GM21367 (cell line): ENCODE results near the gene NRXN2.

Source experiments
- ATAC-seq: cut with Tn5 transposase; IDR thresholded peaks from one replicate; pipeline ENCODE4 v1.9.1; 2021; ENCODE audit not compliant: unreplicated experiment

The NRXN2 gene

DNA sequence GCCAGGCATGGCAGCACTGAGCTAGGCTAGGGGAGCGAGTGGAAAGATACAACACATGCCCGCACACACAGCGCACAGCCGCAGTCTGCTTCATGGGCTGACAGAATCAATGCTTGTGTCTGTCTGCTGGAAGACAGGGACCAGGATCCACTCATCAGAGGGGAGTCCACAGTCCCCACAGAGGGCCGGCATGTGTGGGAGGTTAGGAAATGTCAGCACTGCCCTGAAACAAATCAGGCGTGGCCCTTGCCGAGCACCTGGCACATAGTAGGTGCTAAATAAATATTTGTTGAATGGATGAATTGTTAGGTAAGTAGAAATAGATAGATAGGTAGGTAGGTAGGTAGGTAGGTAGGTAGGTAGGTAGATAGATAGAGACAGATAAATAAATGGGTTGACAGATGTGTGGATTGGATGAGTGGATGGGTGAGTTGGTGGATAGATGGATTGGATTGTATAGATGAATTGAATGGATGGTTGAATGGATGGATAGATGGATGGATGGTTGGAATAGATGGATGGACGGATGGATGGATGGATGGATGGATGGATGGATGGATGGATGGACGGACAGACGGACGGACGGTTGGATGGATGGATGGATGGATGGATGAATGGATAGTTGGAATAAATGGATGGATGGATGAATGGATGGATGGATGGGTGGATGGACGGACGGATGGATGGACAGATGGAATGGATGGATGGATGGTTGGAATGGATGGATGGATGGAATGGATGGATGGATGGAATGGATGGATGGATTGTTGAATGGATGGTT, 128.6 kb downstream of the NRXN2 start:
- ATAC-seq = no peak

DNA sequence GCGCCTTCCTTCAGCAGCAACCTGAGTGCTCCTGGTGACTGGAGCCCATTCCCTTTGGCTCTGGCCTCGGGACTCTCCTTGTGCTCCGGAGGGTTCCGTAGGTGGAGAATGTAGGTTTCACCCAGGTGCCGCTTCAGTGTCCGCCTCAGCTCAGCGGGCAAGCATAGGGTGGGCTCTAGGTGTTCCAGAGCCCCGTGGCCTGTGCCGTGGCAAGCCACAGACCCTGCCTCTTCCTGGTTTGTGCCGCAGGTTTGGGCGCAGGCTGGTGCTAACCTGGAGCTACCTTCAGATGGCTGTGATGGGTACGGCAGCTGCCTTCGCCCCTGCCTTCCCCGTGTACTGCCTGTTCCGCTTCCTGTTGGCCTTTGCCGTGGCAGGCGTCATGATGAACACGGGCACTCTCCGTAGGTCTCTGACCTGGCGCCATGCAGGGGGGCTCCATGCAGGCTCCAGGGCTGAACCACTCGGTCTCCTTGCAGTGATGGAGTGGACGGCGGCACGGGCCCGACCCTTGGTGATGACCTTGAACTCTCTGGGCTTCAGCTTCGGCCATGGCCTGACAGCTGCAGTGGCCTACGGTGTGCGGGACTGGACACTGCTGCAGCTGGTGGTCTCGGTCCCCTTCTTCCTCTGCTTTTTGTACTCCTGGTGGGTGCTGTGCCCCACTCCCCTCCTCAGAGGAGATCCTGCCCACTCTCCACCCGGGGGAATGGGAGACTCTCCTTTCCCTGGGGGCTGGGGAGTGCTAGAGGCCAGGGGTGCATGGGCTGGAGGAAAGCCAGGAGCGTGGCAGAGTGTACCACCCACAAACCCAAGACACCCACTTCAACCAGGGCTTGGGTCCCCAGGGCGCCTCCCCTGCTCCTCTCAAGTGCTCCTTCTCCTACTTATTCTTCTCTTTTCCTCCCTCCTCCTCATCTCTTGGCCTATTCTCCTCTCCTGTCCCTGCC, 129.6 kb downstream of the NRXN2 start:
- no peak for ATAC-seq

- ATAC-seq = no peak
Measured at GRCh38 chr11:64592656-64593055, 130.3 kb downstream of the NRXN2 start.

GRCh38 chr11:64592234-64592615, 130.8 kb downstream of the NRXN2 start:
- no peak for ATAC-seq

DNA sequence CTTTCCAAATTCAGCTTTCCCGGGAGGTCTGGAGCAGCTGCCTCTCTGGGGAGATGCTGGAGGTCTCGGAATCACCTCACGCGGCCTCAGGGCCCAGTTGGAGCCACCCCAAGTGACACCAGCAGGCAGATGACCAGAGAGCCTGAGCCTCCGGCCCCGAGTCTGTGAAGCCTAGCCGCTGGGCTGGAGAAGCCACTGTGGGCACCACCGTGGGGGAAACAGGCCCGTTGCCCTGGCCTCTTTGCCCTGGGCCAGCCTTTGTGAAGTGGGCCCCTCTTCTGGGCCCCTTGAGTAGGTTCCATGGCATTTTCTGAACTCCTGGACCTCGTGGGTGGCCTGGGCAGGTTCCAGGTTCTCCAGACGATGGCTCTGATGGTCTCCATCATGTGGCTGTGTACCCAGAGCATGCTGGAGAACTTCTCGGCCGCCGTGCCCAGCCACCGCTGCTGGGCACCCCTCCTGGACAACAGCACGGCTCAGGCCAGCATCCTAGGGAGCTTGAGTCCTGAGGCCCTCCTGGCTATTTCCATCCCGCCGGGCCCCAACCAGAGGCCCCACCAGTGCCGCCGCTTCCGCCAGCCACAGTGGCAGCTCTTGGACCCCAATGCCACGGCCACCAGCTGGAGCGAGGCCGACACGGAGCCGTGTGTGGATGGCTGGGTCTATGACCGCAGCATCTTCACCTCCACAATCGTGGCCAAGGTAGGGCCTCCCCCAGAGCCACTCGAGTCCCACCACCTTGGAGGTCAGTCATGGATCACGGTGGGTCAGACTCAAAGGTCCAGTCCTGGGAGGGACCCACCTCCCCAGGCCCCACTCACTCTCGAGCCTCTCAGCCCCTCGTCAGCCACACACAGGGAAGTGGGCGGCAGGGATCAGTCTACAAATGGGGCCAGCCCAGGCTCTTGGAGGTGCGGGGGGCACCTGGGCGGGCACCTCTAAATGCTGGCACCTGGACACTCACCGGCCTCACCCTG, 131.5 kb downstream of the NRXN2 start:
- ATAC-seq = no peak

DNA sequence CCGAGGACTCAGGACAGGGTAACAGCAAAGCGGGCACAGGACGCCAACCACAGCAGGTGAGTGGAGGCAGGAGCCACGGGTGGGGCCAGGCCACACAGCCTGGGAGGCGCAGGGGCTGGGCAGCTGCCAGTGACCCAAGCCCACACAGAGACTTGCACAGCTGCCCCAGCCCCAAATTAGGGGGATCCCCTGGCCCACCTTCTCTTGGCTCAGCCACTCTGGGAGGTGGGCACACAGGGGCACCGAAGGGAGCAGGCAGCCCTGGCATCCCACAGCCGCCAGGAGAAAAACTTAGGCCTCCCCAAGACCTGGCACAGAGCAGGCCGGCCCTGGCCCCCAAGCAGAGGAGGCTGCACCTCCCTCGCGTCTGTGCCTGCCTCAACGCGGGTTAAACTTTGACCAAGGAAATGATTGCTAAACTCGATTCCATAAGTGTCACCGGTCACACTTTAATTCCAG, 132.2 kb downstream of the NRXN2 start, which contains the start of gene SLC22A12:
Gene SLC22A12 (plus strand): TSS at position 458 of the 459 bp plus-strand sequence. CDS start 337 bp downstream, outside the sequence.
- ATAC-seq = no peak

DNA sequence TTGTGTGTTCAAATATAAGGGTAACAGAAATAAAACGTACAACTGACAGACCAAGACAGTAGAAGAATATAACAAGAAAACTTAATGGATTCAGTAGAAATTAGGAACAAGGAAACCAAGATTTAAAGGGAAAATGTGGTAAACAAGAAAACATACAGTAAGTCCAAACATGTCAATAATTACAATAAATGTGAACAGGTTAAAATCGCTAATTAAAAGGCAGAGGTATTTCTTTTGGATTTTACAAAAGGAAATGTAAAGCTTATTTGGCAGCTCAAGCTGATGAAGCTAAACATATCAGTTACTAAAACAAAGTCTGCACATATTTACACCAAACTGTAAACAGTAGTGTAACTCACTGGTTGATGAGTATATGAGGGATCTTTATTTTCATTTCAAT, 134.3 kb downstream of the NRXN2 start:
- ATAC-seq = no peak

- no peak for ATAC-seq
Measured at GRCh38 chr11:64586366-64586765, 136.6 kb downstream of the NRXN2 start.

DNA sequence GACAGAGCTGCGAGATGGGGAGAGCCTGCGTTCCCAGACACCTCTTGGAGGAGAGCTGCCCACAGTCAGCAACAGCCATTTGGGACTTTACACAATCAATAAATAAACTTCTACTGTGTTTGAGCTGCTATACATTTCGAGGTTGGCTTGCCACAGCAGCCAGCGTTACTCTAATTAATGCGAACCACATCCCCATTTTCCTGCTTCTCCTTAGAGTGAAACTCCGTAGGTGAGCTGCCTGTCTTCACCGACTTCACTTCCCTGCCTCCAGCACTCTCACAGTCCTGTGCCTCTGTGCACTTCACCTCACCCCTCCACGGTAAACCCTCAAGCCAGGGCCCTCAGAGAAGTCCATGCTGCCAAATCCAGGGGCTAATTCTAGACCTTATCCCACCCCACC, 137.8 kb downstream of the NRXN2 start:
- ATAC-seq = no peak

GRCh38 chr11:64583296-64584262, 139.4 kb downstream of the NRXN2 start:
- ATAC-seq = no peak

- ATAC-seq = no peak
Measured at GRCh38 chr11:64582885-64583284, 140.1 kb downstream of the NRXN2 start.

DNA sequence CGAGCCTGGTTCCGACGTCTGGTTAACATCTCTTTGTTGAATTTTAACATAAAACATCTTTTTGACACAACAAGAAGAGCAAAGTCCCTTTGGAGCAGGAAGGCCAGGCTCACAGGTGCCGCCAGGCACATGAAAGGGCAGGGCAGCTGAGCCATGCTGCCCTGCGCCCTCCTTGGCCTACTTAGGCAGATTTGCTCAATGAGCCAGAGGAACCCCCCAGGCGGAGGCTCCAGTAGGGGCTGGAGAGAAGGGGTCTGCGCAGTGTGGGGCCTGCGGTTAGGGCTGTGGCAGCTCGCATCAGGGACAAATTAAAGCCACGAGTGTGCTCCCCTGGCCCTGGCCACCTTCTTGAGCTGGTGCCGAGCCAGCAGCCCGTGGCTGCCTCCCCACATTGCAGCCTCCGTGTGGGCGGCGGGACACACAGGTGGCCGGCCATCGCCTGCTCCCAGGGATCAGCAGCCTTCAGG, 141.9 kb downstream of the NRXN2 start:
- no peak for ATAC-seq

GRCh38 chr11:64580412-64580811, 142.6 kb downstream of the NRXN2 start:
- no peak for ATAC-seq

- ATAC-seq = no peak
Measured at GRCh38 chr11:64577202-64577601, 145.8 kb downstream of the NRXN2 start.

GRCh38 chr11:64572143-64572542, 150.9 kb downstream of the NRXN2 start:
- ATAC-seq = no peak

GRCh38 chr11:64571410-64572091, 151.4 kb downstream of the NRXN2 start:
- no peak for ATAC-seq

DNA sequence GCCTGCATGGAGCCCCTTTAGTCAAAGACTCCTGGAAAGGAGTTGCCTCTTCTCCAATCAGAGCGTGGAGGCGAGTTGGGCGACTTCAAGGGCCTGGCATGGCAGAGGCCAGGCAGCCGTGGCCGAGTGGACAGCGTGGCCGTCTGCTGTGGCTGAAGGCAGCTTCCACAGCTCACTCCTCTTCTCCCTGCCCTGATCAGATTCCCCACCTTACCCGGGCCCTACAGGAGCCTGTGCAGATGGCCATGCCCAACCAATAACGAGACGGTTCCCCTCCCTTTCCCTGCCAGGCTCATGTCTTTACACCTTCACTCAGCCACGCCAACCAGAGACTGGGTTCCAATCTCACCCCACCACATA, 152.0 kb downstream of the NRXN2 start:
- no peak for ATAC-seq

DNA sequence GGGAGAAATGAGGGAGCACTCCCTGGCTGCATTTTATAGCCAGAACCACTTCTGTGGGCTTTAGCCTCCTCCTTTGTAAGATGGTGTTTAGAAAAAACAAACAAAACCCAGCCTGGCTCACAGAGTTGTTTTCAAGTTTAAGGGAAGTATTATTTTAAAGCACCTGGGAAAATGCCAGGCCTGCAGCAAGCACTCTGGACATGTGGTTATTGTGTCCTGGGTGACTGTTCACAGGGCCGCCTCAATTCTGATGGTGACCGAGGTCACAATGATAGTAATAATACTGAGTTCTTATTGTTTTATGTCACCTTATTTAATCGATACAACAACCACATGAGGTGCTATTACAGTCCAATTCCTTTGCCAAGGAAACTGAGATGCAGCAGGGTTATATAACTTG, 152.7 kb downstream of the NRXN2 start:
- ATAC-seq = no peak
